HAP-1 (cell line): ENCODE results near the gene LEMD2.

Experiments
- DNase-seq, 2 experiments: peaks; one replicate each; pipeline ENCODE4 v3.0.0-alpha.2; 2016 to 2020; ENCODE audit warnings: low spot score in 2 of 2
- H3K27me3 ChIP-seq: fragments of 250-450 bp; sonication (Bioruptor Pico); 2 replicates; pipeline ENCODE4 v1.5.1; 2020; ENCODE audit warnings: low read depth, mild to moderate bottlenecking, moderate library complexity
- H3K36me3 ChIP-seq: fragments of 250-450 bp; sonication (Bioruptor Pico); replicated peaks from 2 replicates; pipeline ENCODE4 v1.5.1; 2020; ENCODE audit warnings: mild to moderate bottlenecking
- H3K4me1 ChIP-seq: fragments of 250-450 bp; sonication (Bioruptor Pico); 2 replicates; pipeline ENCODE4 v1.5.1; 2020; ENCODE audit warnings: mild to moderate bottlenecking
- H3K4me3 ChIP-seq: fragments of 250-450 bp; sonication (Bioruptor Pico); 2 replicates; pipeline ENCODE4 v1.5.1; 2020; ENCODE audit warnings: mild to moderate bottlenecking, moderate library complexity
- H3K9me3 ChIP-seq: fragments of 250-450 bp; sonication (Bioruptor Pico); 2 replicates; pipeline ENCODE4 v1.5.1; 2020; ENCODE audit warnings: mild to moderate bottlenecking, moderate library complexity
- in situ Hi-C: fragments of 300-500 bp; cut with MboI; formaldehyde crosslinking; loops from 3 replicates; pipeline ENCODE4 v1.14.3; 2020; ENCODE audit warnings: low sequenced_read_pairs, inconsistent platforms, mixed read lengths

The LEMD2 gene

GRCh38 chr6:33758815-33759216 is 30.1 kb downstream of the LEMD2 start:
- H3K4me3 ChIP-seq, result no peak overlapping the region

DNA sequence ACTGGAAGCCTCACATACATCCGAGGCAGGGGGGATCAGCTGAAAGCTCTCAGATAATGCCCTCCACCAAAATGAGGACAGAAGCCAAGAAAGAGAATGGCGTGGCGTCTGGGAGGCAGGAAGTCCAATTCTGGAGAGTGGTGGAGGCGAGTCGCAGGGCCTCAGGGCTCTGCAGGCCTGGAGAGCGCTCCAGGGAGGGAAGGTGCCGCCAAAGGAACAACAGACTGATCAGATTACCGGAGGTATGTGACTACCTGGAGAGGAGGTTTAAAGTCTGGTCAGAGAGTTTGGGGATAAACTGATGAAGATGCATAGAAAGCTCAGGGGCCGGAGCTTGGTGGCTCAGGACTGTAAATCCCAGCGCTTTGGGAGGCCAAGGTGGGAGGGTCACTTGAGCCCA is 31.0 kb downstream of the LEMD2 start:
- DNase-seq, result no peak
- Histone ChIP-seq H3K4me1 (no peaks in the 10 kb centered on the region), H3K4me3 (no peak overlapping the region), H3K9me3 (no peaks in the 10 kb centered on the region), H3K27me3 (no peaks in the 10 kb centered on the region), H3K36me3 (no peaks in the 10 kb centered on the region)
- in situ Hi-C loops, result no loop called here

More at GRCh38 chr6:33758815-33759216, 30.1 kb downstream of the LEMD2 start:
- Histone ChIP-seq H3K36me3 (no peaks in the 10 kb centered on the region), H3K9me3 (no peaks in the 10 kb centered on the region), H3K27me3 (no peaks in the 10 kb centered on the region), H3K4me1 (no peaks in the 10 kb centered on the region)
- DNase-seq, result no peak
- in situ Hi-C loops, result no loop called here

- Histone ChIP-seq H3K36me3 (no peaks in the 10 kb centered on the region), H3K27me3 (no peaks in the 10 kb centered on the region), H3K9me3 (no peaks in the 10 kb centered on the region), H3K4me1 (no peaks in the 10 kb centered on the region), H3K4me3 (no peak overlapping the region)
- no peak for DNase-seq
- in situ Hi-C loops, result no loop called here
Observed at GRCh38 chr6:33757113-33757512, 31.8 kb downstream of the LEMD2 start.

GRCh38 chr6:33756211-33756954 is 32.5 kb downstream of the LEMD2 start:
- H3K4me1 ChIP-seq, result no peaks in the 10 kb centered on the region
- in situ Hi-C loops, result no loop called here
- no peak overlapping the region for H3K4me3 ChIP-seq
- no peaks in the 10 kb centered on the region for H3K9me3 ChIP-seq
- DNase-seq, result no peak
- H3K36me3 ChIP-seq, result no peaks in the 10 kb centered on the region
- H3K27me3 ChIP-seq, result no peaks in the 10 kb centered on the region

DNA sequence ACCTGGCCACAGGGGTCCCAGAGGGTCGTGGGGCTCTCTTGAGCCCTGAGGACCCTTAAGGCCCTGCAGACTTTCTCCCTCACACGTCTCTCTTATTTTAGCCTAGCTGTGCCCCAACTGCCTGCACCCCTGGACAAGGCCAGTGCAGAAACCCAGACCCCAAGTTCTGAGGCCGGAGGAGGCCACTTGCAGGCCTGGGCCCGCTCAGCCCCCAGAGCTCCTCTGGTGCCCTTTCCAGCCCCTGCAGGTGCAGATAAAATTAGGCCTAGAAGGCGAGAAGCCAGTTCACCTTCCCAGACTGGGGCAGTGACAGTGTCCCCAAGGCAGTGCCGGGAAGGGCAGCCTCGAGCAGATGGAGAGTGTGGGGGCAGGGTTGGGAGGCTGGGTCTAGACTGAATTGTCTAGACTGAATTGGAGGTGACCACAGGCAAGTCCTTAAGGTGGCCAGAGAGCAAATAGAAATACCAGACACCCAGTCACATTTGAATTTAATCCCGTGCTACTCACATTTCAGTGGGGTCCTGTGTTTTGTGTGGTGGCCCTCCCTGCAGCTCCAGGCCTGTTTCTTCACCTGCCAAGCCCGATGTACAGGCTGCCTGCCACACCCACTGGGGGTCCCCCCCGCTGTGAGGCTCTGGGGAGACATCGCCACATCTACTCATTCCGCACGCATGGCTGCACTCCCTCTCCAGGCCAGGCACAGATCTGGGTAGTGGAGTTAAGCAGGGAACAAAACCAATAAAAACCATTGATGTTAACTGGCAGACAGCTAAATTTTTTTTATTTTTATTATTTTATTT is 33.7 kb downstream of the LEMD2 start:
- in situ Hi-C loops, result no loop called here
- no peaks in the 10 kb centered on the region for H3K9me3 ChIP-seq
- no peak overlapping the region for H3K4me3 ChIP-seq
- no peak for DNase-seq
- H3K4me1 ChIP-seq, result no peaks in the 10 kb centered on the region
- H3K27me3 ChIP-seq, result no peaks in the 10 kb centered on the region
- no peaks in the 10 kb centered on the region for H3K36me3 ChIP-seq

DNA sequence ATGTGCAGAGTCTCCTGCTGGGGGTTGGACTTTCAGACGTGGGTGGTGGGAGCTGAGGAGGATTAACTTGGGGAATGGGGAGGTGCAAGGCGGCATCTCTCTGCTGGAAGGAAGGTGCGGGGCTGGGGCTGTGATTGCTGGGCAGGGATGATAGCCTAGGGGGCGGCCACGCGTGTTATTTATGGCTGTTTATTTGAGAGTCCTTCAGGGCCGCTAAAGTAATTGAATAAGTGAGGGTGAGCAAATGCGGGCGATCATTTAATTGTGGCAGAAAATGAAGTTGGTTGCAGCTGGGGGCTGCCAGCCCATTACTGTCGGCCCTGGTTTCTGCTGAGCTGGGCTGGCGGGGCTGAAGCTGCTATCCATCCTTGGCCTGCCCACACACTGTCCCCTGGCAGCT is 34.7 kb downstream of the LEMD2 start:
- no peaks in the 10 kb centered on the region for H3K9me3 ChIP-seq
- H3K4me1 ChIP-seq, result no peaks in the 10 kb centered on the region
- in situ Hi-C loops, result no loop called here
- H3K4me3 ChIP-seq, result no peak overlapping the region
- H3K27me3 ChIP-seq, result no peaks in the 10 kb centered on the region
- DNase-seq, result no peak
- no peaks in the 10 kb centered on the region for H3K36me3 ChIP-seq

- no peaks in the 10 kb centered on the region for H3K27me3 ChIP-seq
- in situ Hi-C loops, result no loop called here
- no peaks in the 10 kb centered on the region for H3K36me3 ChIP-seq
- H3K9me3 ChIP-seq, result no peaks in the 10 kb centered on the region
- H3K4me3 ChIP-seq, result no peak overlapping the region
- DNase-seq, result no peak
- H3K4me1 ChIP-seq, result no peaks in the 10 kb centered on the region
Observed at GRCh38 chr6:33752646-33753015, 36.3 kb downstream of the LEMD2 start.

- in situ Hi-C loops, result no loop called here
- no peaks in the 10 kb centered on the region for H3K27me3 ChIP-seq
- no peak overlapping the region for H3K4me3 ChIP-seq
- no peaks in the 10 kb centered on the region for H3K4me1 ChIP-seq
- H3K9me3 ChIP-seq, result no peaks in the 10 kb centered on the region
- H3K36me3 ChIP-seq, result no peaks in the 10 kb centered on the region
- DNase-seq, result peak in 1 of 2 experiments; percentile 42
Observed at GRCh38 chr6:33751771-33752645, 36.9 kb downstream of the LEMD2 start.

DNA sequence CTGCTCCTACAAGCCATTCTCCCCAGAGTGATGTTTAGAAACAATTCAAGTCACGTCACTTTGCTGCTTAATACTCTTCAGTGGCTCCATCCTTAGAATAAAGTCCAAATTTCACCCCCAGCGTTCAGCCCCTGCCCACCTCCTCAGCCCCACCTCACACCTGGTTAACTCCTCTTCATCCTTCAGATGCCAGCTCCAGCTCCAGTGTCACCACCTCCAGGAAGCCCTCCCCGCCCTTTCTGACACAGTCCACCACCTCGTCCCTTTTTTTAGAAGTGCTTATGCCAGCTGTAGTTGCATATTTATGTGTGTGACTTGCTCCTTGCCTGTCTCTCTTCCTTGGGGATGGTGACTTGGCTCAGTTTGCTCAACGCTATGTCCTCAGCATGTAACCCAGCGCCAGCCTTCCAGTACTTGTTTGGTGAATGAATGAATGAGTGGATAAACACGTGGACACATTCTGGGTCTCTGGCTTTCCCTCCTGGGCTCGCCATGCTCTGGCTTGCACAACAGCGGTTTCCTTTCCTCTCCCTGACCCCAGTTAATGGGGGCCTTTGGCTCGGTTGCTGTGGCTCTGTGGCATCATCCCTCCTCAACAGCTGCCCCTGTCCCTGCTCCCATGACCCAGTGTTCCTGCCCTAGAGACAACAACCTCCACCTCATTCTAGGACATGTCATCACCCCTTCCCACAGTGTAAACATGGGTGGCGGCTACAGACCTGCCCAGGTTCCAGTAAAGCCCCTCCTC is 38.5 kb downstream of the LEMD2 start:
- no peaks in the 10 kb centered on the region for H3K4me1 ChIP-seq
- H3K27me3 ChIP-seq, result no peaks in the 10 kb centered on the region
- H3K36me3 ChIP-seq, result no peaks in the 10 kb centered on the region
- no peak overlapping the region for H3K4me3 ChIP-seq
- no peak for DNase-seq
- in situ Hi-C loops, result no loop called here
- H3K9me3 ChIP-seq, result no peaks in the 10 kb centered on the region

- DNase-seq, result no peak
- H3K4me3 ChIP-seq, result no peak overlapping the region
- H3K9me3 ChIP-seq, result no peaks in the 10 kb centered on the region
- H3K36me3 ChIP-seq, result no peaks in the 10 kb centered on the region
- in situ Hi-C loops, result no loop called here
- no peaks in the 10 kb centered on the region for H3K27me3 ChIP-seq
- no peaks in the 10 kb centered on the region for H3K4me1 ChIP-seq
Observed at GRCh38 chr6:33749401-33749800, 39.5 kb downstream of the LEMD2 start.

DNA sequence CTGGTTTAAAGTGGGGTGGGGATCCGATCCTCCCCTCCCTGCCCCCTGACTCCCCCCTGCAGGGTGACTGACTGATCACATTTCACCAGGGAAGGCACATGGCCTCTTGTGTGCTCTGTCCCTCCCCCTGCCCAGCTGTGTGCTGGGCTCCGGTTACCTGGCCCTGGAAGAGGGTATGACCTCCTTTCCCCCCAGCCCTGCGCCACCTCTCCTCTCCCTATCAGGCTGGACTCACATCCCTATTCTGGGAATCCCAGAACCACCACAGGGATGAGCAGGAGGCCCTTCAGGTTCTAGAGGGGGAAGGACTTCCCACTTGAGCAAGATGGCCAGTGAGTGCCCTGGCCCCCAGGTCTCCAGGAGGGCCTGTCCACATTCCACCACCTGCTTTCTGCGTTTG is 40.1 kb downstream of the LEMD2 start:
- Histone ChIP-seq H3K36me3 (no peaks in the 10 kb centered on the region), H3K4me3 (no peak overlapping the region), H3K9me3 (no peaks in the 10 kb centered on the region), H3K4me1 (no peaks in the 10 kb centered on the region), H3K27me3 (no peaks in the 10 kb centered on the region)
- in situ Hi-C loops, result no loop called here
- DNase-seq, result no peak

DNA sequence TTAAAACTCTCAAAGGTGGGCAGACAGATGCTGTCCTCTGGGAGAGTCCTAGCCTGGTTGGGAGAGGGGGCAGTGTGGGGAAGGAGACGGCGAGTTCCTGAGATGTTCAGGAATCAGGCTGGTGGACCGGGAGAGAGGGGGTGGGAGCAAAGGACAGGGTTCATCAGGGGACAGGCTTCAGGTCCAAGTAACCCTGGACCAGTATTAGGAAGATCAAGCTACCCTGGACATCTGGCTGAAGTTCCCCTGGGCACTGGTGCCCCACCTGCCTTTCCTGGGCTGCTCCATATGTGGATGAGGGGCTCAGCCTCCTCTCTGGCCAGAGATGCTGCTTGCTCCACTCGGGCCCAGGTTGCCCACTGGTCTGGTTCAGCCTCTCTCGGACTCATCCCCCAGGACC is 41.1 kb downstream of the LEMD2 start:
- no peak overlapping the region for H3K4me3 ChIP-seq
- DNase-seq, result no peak
- no peaks in the 10 kb centered on the region for H3K9me3 ChIP-seq
- H3K27me3 ChIP-seq, result no peaks in the 10 kb centered on the region; the same call in 1 of the 2 replicates
- no peaks in the 10 kb centered on the region for H3K36me3 ChIP-seq
- in situ Hi-C loops, result no loop called here
- no peaks in the 10 kb centered on the region for H3K4me1 ChIP-seq

DNA sequence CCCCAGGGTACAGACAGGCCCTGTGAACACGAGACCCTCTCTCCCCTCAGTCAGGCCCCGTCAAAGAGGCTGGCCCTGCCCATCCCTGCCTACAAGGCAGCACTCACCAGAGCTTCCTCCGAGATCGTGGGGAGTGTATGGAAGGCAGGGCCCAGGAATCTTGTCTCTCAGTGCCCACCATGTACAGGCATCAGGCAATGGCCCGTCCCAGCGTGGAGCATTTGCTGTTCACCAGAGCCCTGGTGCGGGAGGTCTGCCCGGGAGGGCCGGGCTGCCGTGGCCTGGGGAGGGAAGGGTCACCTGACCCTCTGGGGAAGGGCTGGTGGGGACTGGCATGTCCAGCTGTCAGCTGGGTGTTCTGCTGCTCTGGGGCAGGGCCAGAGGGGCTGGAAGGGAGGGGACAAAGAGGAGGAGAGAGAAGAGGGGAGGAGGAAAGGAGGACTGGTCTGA is 42.3 kb downstream of the LEMD2 start, which contains the start of gene IP6K3:
IP6K3 (minus strand) TSS at position 255 of the 450 bp plus-strand sequence. CDS start 11,429 bp downstream, outside the sequence.
- Histone ChIP-seq H3K36me3 (no peaks in the 10 kb centered on the region), H3K9me3 (no peaks in the 10 kb centered on the region), H3K4me1 (no peaks in the 10 kb centered on the region), H3K27me3 (no peaks in the 10 kb centered on the region; the same call in 1 of the 2 replicates), H3K4me3 (no peak within 1 kb of the TSS)
- no peak for DNase-seq
- in situ Hi-C loops, result no loop called here
